NCI-H2107 (cell line): ENCODE data around the gene ROCK2.

Experiments used
- DNase-seq: peaks from one replicate; lab custom pipeline; 2025; lab: John Stamatoyannopoulos, UW

ROCK2 gene

DNA sequence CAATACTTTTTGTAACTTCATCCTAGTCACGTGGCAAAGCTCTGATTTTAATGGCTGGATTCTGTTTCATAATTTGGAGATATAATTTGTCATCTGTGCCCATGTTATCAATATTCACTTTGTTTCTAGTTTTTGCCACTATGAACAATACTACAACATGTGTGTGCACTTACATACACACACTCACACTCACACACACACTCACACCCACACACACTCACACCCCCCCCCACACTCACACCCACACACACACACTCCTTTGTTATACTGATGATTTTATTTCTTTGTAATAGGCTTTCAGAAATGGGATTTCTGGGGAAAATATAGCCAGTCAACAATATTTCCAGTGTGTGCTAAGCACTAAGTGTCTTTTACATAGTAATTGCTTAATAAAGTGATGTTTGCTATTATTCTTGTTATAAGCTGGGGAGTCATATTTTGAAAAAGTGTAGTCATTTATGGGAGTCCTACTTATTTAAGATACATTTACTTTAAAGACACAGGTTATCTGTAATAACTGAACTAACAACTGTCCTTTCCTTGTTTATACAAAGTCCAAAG lies 22.8 kb upstream of the ROCK2 start:
- no peak for DNase-seq

DNA sequence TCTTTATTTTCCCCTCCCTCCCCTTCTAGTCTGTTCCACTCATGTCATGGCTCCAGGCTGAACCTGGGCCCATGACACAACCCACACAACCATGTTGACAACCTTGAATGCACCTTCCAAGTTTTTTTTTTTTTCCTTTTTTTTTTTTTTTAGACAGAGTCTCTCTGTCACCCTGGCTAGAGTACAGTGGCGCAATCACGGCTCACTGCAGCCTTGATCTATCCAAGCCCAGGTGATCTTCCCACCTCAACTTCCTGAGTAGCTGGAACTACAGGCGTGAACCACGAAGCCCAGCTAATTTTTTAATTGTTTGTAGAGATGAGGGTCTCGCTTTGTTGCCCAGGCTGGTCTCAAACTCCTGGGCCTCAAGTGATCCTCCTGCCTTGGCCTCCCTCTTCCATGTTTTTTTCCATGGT lies 21.9 kb upstream of the ROCK2 start:
- no peak for DNase-seq

- no peak for DNase-seq
These were observed 20.9 kb upstream of the ROCK2 start for GRCh38 chr2:11365096-11365879.

GRCh38 chr2:11364565-11364887 lies 20.1 kb upstream of the ROCK2 start:
- no peak for DNase-seq

DNA sequence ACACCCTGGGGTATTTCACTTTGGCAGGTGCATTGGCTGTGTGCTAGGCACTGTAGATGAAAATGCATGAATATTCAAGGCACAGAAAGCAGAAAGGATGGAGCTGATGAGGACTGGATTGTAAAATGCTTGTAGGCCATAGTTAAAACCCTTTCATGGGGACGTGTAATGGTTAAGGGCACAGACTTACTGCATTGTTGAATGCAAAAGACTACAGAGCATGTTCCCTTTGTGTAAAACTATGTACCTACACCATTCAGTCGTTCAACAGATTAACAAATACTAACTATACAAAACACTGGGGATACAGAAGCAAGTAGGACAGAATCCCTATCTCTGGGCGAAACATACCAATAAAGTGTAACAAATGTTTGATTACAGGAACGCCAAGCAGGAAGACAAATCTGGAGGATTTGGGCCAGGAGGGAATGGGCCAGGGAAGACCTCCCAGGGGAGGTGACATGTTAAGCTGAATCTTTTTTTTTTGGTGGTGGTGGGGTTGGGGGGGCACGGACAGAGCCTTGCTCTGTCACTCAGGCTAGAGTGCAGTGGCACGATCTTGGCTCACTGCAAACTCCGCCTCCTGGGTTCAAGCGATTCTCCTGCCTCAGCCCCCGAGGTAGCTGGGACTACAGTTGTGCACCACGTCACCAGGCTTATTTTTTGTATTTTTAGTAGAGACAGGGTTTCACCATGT lies 19.6 kb upstream of the ROCK2 start:
- no peak for DNase-seq

DNA sequence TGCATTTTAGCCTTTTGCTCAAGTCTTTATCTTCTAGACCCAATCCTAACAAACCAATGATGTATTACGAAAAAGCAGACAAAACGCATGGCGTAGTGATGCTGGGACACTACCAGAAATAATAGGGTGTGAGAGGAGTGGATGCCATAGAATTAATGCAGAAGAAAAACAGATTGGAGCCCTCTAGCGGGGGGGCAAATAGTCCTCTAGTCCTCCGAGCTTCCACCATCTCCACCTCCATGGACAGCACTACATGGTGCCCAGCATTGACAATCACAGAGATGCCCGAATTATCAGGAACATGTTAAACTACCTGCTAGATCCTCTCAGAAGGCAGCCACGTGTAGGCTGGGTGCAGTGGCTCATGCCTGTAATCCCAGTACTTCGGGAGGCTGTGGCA lies 15.4 kb upstream of the ROCK2 start:
- DNase-seq, result no peak

DNA sequence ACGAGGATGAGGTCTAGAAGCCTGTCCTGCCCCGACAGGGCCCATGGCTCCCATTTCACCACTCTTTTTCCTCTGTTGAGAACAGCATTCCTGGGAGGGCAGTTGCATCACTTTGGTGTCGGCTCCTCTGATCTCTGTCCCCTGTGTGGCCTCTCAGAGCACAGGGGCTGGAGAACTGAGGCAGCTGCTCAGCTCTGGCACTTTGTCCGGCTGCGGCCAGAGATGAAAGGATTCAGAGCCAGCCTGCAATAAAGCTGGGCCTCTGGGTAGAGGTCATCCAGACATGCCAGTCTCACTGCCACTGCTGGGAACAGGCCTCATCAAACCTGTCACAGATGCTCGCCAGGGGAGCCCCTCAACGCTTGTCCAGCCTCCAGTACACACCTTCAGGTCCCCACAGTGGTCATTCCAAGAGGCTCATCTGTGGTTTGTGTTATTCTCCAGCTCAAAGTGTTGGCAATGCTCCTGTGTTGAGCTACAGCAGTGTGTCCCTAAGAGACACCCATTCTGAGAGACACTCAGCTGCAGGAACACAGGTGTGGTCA lies 13.1 kb upstream of the ROCK2 start:
- no peak for DNase-seq

DNA sequence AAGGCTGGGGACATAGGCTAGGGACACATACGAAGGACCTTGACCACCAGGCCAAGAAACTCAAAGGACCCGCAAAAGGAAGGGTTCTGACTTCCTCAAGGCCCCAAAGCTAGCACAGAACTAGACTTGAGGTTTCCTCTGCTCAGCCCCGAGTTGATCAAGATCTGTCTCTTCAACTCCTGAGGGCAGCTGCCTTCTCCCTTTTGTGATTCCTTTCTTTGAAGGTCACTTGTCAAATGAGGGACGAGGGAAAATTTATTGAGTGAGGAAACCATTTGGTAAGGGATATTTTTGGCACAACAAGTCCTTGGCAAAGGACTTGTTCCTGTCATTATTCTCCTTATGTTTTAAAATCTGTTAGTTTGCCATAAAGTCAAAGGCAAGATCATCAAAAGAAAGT lies 12.3 kb upstream of the ROCK2 start:
- DNase-seq, result no peak

DNA sequence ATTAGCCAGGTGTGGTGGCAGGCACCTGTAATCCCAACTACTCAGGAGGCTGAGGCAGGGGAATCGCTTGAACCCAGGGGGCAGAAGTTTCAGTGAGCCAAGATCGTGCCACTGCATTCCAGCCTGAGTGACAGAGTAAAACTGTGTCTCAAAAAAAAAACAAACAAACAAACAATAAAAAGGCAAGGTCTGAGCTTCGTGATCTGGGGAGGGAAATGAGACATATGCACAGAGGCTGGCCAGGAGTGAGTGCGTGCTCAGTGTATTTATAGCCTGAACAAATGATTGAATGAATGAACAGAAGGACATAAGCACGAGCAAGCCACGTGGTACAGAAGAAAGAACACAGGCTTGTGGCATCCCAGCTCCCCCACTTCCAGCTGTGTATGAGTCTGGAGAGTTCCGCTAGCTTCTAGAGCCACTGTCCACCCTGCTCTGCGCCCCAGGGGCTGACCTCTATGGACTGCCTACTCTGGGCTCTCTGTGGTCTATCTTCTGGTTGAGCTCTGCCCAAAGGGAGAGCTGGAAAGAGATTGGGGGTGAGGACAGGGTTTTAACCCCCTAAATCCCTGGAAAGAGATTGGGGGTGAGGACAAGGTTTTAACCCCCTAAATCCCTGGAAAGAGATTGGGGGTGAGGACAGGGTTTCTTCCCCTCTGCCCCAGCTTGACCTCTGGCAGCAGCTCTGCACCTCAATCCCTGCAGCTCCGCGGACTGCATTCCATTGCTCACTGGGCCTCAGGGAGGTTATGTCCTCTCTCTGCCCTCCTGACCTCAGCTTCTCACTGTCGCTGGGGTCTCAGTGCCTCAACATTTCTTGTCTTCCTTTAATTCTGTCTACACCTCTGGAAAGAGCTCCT lies 11.0 kb upstream of the ROCK2 start:
- no peak for DNase-seq

- no peak for DNase-seq
These were observed 10.1 kb upstream of the ROCK2 start for GRCh38 chr2:11354363-11355154.

GRCh38 chr2:11352781-11353537 lies 8.5 kb upstream of the ROCK2 start:
- no peak for DNase-seq

DNA sequence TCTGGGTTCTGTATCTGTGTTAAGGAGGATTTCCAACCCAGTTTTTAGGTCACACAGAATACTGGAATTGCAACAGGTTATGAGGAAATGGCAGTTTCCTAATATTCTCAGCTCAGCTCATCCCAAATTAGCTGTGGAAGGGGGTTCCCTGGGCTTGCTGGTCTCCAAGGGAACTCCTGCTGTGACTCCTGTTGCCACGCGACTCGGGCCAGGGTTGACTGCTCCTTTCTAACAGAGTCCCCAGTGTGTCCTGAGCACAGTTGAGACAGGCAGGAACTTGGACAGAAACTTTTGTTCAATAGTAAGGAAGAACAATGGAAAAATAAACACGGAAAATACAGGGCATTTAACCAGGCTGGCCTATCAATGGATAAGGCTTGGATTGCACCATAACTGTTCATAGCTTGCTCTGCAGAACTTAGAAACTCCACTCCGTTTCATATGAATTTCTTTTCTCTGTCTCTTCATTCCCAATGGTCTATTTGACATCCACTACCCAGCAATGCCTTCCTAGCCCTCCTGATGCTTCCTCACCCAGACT lies 3.8 kb upstream of the ROCK2 start:
- no peak for DNase-seq

GRCh38 chr2:11347403-11347959 lies 3.0 kb upstream of the ROCK2 start:
- DNase-seq, result no peak

DNA sequence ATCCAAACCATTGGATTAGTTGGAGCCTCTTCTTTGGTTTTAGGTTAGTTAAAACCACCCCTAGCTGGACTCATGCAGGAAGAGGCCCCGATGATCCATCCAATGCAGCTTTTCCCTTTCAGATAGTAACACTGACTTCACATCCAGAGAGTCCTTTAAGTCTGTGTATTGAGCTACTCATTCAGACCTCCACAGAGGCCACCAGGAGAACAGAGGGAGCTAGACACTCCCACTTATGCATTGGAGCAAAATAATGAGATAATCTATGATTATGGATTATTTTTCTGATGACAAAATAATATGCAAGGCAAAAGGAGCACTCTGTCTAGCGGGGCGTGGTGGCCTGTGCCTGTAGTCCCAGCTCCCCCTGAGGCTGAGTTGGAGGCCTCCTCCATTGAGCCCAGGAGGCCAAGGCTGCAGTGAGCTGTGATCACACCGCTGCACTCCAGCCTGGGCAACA lies 1.6 kb upstream of the ROCK2 start:
- no peak for DNase-seq

GRCh38 chr2:11344956-11345677 lies 681 bp upstream of the ROCK2 start:
- DNase-seq, result no peak

DNA sequence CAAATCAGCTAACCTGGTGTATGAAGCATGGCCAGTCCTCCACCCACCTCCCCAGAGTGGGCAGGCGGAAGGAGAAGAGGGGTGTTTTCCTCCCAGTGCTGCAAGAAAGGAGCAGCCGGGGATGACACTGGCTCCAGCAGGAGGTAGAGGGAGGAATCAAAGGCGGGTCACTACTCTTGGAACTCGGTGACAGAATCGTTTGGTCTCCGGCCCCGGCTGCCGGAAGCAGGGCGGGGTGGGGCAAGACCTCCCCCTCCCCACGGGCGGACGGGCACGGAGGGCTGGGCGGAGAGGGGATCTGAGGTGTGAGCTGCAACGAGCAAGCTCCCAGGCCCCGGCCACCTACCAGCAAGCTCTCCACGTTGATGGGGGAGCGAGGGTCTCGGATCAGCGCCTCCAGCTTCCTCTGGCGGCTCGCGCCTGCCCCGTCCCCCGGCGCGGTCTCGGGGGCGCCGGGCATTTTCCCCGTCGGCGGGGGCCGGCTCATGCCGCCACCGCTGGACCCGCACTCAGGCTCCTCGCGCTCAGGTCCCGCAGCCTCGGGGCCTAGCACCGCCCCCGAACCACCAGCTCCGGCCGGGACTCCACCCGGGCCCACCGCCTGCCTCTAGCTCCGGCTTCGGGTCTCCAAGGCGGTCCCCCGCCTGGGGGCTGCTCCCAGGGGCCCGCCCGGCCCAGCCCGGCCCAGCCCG lies 640 bp downstream of the ROCK2 start:
- DNase-seq, result no peak

DNA sequence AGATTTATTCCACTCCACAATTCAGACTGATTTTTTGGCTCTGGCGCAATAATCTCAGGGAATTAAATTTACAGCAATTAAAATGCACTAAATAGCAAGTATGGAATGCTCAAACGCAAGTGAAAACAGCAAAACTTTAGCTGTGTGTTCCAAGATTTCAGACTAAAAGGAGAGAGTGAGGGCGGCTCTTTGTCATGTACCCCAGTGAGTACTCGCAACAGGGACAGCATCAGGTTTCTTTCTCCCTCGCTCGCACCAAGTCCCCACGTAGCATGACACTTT lies 1.1 kb downstream of the ROCK2 start:
- DNase-seq, result no peak

DNA sequence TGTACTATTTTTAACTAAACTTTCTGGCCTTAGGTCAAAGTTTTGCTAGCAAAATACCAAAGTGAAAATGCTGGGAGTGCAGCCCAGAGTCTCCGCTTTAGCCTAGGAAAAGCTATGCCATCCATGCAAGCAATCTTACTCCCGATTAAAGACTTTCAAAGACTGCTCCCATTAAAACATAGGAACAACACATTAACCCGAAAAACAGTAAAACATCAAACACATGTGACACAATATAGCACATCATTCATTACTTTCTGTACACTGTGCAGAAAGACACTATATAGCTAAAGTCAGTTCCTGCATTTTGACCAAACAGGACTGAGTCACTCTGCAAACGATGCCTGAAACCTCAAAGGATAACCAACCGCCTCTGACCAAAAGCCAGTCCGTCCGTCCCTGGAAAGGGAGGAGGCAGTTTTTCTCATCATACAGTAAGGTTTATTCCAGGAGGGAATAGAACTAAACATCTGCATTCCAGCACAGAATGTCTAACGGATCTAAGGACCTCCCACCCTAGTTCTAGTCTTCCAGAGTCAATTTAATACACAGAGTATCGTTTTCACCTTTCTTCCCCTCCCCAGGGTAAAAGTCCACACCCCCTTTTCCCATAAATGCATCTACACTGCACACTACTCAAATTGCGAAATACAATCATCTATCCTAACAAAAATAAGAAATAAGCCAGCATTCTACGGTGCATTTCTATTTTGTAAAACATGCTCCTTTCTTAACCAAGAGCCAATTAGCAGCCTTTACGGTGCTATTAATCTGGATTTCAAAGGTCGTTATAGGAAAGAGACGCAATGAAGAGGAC lies 1.7 kb downstream of the ROCK2 start:
- DNase-seq, result no peak
